NB4 (cell line): ENCODE data around the gene HAPLN3.

Experiments
- CTCF ChIP-seq: IDR thresholded peaks from one replicate; pipeline ENCODE4 v1.5.1; 2012; ENCODE audit warnings: low read depth, low read length
- MAX ChIP-seq: IDR thresholded peaks from 2 replicates; pipeline ENCODE4 v1.6.1; 2011; ENCODE audit warnings: low read depth, low read length
- POLR2A ChIP-seq: IDR thresholded peaks from 2 replicates; pipeline ENCODE4 v1.6.1; 2011; ENCODE audit warnings: mild to moderate bottlenecking; ENCODE audit not compliant: insufficient read length; ENCODE audit errors: extremely low read depth

- TF ChIP-seq CTCF (no peak), MAX (peak; percentile 75), POLR2A (no peak)
Measured at GRCh38 chr15:88918738-88919137, 23.4 kb upstream of the HAPLN3 start.
